ENCODE measurements around the gene PRRC2A.

Gene PRRC2A

GRCh38 chr6:31666337-31666965 lies 45.9 kb downstream of the PRRC2A start:
- no peak for DNase-seq (ENCODE audit: low spot score)

- no peak for DNase-seq (ENCODE audit: low spot score)
Measured at GRCh38 chr6:31669676-31670075, 49.2 kb downstream of the PRRC2A start, which contains the start of gene LY6G5B. TSS of gene LY6G5B (plus strand) at chr6:31669976. CDS start at chr6:31670951, 975 bp downstream.

GRCh38 chr6:31676322-31676903 lies 55.9 kb downstream of the PRRC2A start:
- no peak for DNase-seq (ENCODE audit: low spot score)

GRCh38 chr6:31676904-31677303 lies 56.4 kb downstream of the PRRC2A start:
- DNase-seq (ENCODE audit: low spot score): no peak

- DNase-seq (ENCODE audit: low spot score): no peak
Measured at GRCh38 chr6:31677955-31678354, 57.4 kb downstream of the PRRC2A start.

- peak; percentile 90 for DNase-seq (ENCODE audit: low spot score)
Measured at GRCh38 chr6:31680226-31681134, 60.0 kb downstream of the PRRC2A start, which contains the start of gene LY6G5C. TSS of gene LY6G5C (minus strand) at chr6:31681067. CDS start at chr6:31680373, 694 bp downstream.

GRCh38 chr6:31681135-31681671 lies 60.7 kb downstream of the PRRC2A start:
- DNase-seq (ENCODE audit: low spot score): peak; percentile 57

- no peak for DNase-seq (ENCODE audit: low spot score)
Measured at GRCh38 chr6:31683591-31683990, 63.1 kb downstream of the PRRC2A start.

GRCh38 chr6:31686483-31686882 lies 66.0 kb downstream of the PRRC2A start:
- no peak for DNase-seq (ENCODE audit: low spot score)

- DNase-seq (ENCODE audit: low spot score): no peak
Measured at GRCh38 chr6:31687321-31687720, 66.8 kb downstream of the PRRC2A start.

All from AG08396 (cell line).